Measurements from ENCODE around the gene SLC31A1. TPM values are rescaled to one million over a fixed set of nuclear protein-coding genes. Genes with fewer than 3 reads are reported as not detected.

Gene SLC31A1
- total and polyA plus RNA-seq, 2 of the 13 experiments (the other 11 are each of a cell fraction or from before 2014, with no cell fraction given) = 62.9 to 70.0 TPM

DNA sequence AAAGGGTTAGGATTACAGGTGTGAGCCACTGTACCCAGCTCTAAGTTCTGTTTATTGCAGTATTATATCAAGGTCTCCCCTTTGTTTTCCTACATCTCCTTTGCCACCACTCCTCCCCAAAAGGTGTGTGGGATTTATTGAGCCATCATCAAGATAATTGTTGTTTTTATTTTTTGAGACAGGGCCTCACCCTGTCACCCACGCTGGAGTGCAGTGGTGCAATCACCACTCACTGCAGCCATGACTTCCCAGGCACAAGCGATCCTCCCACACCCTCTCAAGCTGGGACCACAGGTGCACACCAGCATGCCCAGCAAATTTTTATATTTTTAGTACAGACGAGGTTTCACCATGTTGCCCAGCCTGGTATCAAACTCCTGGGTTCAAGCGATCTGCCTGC, 24.6 kb downstream of the SLC31A1 start:
- Histone ChIP-seq H3K9me3 (ENCODE audit: low read length) (no peaks in the 10 kb centered on the region), H3K27ac (ENCODE audit: extremely low read length, insufficient read depth, low read length) (no peak overlapping the region), H2AFZ (ENCODE audit: low read length) (no peak overlapping the region), H4K20me1 (ENCODE audit: insufficient read depth, low read length) (peaks cover 20% of the 10 kb centered on the region), H3K36me3 (replicated peaks in 1 of 2; ENCODE audit: control insufficient read depth in 1 of 2, insufficient read depth in 2 of 2, low read length in 2 of 2) (peaks cover 2 to 4% of the 10 kb centered on the region in 2 experiments; a peak in 2 of 5 replicates), H3K4me3 (replicated peaks in 1 of 3; ENCODE audit: insufficient read depth in 1 of 3, low read depth in 2 of 3, low read length in 3 of 3) (no peak overlapping the region), H3K4me2 (ENCODE audit: low read depth, low read length) (no peak overlapping the region), H3K27me3 (ENCODE audit: control insufficient read depth in 1 of 2, insufficient read depth in 2 of 2, low read length in 2 of 2) (no peaks in the 10 kb centered on the region), H3K79me2 (ENCODE audit: insufficient read depth, low read length) (peaks cover 41% of the 10 kb centered on the region), H3K4me1 (ENCODE audit: insufficient read depth, low read length) (no peaks in the 10 kb centered on the region), H3K9ac (ENCODE audit: insufficient read depth, low read depth, low read length) (no peak overlapping the region)
- CTCF ChIA-PET (ENCODE audit: low intra/inter-chr PET ratio, low total read pairs) = no interaction called here
- no TSS peak for BruUV-seq (replicated peaks)
- intact Hi-C loops (cut with micrococcal nuclease; ENCODE audit: unreplicated experiment) (no loop called here), in situ Hi-C loops (cut with HindIII; ENCODE audit: extremely low pct_ligation_motif_present, low pct_unique_long_range_greater_than_20kb) (no loop called here)
- POLR2A ChIA-PET = no interaction called here
- TF ChIP-seq ZNF678 (CRISPR knock-in tag; IDR thresholded peaks at IDR 0.05) = no peak
- FAIRE-seq (no peak), ATAC-seq (no peak), DNase-seq (ENCODE audit: low spot score) (no peak)
- 97% methylated on average over 4 of the region's 4 CpGs for WGBS (ENCODE audit: low lambda C conversion rate)

DNA sequence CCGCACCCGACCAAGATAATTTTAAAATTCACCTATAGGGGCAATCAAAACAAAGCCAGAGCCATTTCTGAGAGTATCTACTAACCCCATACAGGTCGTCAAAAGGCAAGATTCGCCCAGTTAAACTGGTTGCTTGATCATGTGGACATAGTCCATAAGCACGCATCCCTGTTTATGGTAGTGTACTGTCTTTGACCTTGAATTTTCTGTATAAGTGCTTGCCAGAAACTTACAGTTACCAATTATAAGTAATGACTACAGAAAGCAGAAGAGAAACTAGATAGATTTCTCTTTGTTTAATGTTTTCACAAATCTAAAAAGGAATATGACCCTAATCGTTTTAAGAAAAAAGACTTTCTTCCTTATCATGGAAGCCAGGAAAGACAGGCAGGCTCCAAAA, 25.6 kb downstream of the SLC31A1 start:
- ATAC-seq (no peak), DNase-seq (ENCODE audit: low spot score) (no peak), FAIRE-seq (no peak)
- Histone ChIP-seq H3K36me3 (replicated peaks in 1 of 2; ENCODE audit: control insufficient read depth in 1 of 2, insufficient read depth in 2 of 2, low read length in 2 of 2) (peaks cover 2 to 4% of the 10 kb centered on the region in 2 experiments; a peak in 2 of 5 replicates), H3K9ac (ENCODE audit: insufficient read depth, low read depth, low read length) (no peak overlapping the region), H3K4me3 (replicated peaks in 1 of 3; ENCODE audit: insufficient read depth in 1 of 3, low read depth in 2 of 3, low read length in 3 of 3) (no peak overlapping the region), H2AFZ (ENCODE audit: low read length) (no peak overlapping the region), H3K27me3 (ENCODE audit: control insufficient read depth in 1 of 2, insufficient read depth in 2 of 2, low read length in 2 of 2) (no peaks in the 10 kb centered on the region), H3K79me2 (ENCODE audit: insufficient read depth, low read length) (peaks cover 47% of the 10 kb centered on the region), H3K4me1 (ENCODE audit: insufficient read depth, low read length) (no peaks in the 10 kb centered on the region), H3K4me2 (ENCODE audit: low read depth, low read length) (no peak overlapping the region), H3K9me3 (ENCODE audit: low read length) (no peaks in the 10 kb centered on the region), H4K20me1 (ENCODE audit: insufficient read depth, low read length) (peaks cover 22% of the 10 kb centered on the region), H3K27ac (ENCODE audit: extremely low read length, insufficient read depth, low read length) (no peak overlapping the region)
- BruUV-seq (replicated peaks) = no TSS peak
- POLR2A ChIA-PET = no interaction called here
- intact Hi-C loops (cut with micrococcal nuclease; ENCODE audit: unreplicated experiment) (no loop called here), in situ Hi-C loops (cut with HindIII; ENCODE audit: extremely low pct_ligation_motif_present, low pct_unique_long_range_greater_than_20kb) (no loop called here)
- 91% methylated on average over 6 of the region's 6 CpGs for WGBS (ENCODE audit: low lambda C conversion rate)
- CTCF ChIA-PET (ENCODE audit: low intra/inter-chr PET ratio, low total read pairs) = no interaction called here
- TF ChIP-seq SAP130 (CRISPR knock-in tag; IDR thresholded peaks at IDR 0.05; ENCODE audit: low read depth) (no peak), ZSCAN25 (CRISPR knock-in tag; IDR thresholded peaks at IDR 0.05) (no peak), SOX13 (IDR thresholded peaks at IDR 0.05) (no peak), SOX13 (CRISPR knock-in tag; conservative IDR thresholded peaks at IDR 0.05 in 1 of 2, IDR thresholded peaks at IDR 0.05 in 1 of 2) (no peak), ONECUT2 (CRISPR knock-in tag; IDR thresholded peaks at IDR 0.05) (no peak), IKZF1 (IDR thresholded peaks at IDR 0.05) (no peak), ZNF331 (CRISPR knock-in tag; IDR thresholded peaks at IDR 0.05) (no peak), ZNF839 (CRISPR knock-in tag; IDR thresholded peaks at IDR 0.05; ENCODE audit: borderline replicate concordance) (no peak), ZNF501 (CRISPR knock-in tag; IDR thresholded peaks at IDR 0.05) (no peak), NRL (CRISPR knock-in tag; IDR thresholded peaks at IDR 0.05; ENCODE audit: borderline replicate concordance) (no peak)
- TF ChIP-seq, protein P1, sequence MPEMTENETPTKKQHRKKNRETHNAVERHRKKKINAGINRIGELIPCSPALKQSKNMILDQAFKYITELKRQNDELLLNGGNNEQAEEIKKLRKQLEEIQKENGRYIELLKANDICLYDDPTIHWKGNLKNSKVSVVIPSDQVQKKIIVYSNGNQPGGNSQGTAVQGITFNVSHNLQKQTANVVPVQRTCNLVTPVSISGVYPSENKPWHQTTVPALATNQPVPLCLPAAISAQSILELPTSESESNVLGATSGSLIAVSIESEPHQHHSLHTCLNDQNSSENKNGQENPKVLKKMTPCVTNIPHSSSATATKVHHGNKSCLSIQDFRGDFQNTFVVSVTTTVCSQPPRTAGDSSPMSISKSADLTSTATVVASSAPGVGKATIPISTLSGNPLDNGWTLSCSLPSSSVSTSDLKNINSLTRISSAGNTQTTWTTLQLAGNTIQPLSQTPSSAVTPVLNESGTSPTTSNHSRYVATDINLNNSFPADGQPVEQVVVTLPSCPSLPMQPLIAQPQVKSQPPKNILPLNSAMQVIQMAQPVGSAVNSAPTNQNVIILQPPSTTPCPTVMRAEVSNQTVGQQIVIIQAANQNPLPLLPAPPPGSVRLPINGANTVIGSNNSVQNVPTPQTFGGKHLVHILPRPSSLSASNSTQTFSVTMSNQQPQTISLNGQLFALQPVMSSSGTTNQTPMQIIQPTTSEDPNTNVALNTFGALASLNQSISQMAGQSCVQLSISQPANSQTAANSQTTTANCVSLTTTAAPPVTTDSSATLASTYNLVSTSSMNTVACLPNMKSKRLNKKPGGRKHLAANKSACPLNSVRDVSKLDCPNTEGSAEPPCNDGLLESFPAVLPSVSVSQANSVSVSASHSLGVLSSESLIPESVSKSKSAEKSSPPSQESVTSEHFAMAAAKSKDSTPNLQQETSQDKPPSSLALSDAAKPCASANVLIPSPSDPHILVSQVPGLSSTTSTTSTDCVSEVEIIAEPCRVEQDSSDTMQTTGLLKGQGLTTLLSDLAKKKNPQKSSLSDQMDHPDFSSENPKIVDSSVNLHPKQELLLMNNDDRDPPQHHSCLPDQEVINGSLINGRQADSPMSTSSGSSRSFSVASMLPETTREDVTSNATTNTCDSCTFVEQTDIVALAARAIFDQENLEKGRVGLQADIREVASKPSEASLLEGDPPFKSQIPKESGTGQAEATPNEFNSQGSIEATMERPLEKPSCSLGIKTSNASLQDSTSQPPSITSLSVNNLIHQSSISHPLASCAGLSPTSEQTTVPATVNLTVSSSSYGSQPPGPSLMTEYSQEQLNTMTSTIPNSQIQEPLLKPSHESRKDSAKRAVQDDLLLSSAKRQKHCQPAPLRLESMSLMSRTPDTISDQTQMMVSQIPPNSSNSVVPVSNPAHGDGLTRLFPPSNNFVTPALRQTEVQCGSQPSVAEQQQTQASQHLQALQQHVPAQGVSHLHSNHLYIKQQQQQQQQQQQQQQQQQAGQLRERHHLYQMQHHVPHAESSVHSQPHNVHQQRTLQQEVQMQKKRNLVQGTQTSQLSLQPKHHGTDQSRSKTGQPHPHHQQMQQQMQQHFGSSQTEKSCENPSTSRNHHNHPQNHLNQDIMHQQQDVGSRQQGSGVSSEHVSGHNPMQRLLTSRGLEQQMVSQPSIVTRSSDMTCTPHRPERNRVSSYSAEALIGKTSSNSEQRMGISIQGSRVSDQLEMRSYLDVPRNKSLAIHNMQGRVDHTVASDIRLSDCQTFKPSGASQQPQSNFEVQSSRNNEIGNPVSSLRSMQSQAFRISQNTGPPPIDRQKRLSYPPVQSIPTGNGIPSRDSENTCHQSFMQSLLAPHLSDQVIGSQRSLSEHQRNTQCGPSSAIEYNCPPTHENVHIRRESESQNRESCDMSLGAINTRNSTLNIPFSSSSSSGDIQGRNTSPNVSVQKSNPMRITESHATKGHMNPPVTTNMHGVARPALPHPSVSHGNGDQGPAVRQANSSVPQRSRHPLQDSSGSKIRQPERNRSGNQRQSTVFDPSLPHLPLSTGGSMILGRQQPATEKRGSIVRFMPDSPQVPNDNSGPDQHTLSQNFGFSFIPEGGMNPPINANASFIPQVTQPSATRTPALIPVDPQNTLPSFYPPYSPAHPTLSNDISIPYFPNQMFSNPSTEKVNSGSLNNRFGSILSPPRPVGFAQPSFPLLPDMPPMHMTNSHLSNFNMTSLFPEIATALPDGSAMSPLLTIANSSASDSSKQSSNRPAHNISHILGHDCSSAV (CRISPR knock-in tag; IDR thresholded peaks at IDR 0.05; ENCODE audit: borderline replicate concordance) = no peak

All from HepG2 (cell line).